HK-2 (cell line): Measurements from ENCODE around the gene TAP2.
"Not testable (repeated sequence)": the region's sequence is repeated elsewhere in the genome, so short reads cannot be mapped to it uniquely, and the experiment has no call there.

ENCODE experiments used
- DNase-seq: peaks from one replicate; pipeline ENCODE4 v3.0.0-alpha.2; 2018; ENCODE audit not compliant: unreplicated experiment

The TAP2 gene

GRCh38 chr6:32835167-32835893, 3.2 kb downstream of the TAP2 start:
- no peak for DNase-seq

DNA sequence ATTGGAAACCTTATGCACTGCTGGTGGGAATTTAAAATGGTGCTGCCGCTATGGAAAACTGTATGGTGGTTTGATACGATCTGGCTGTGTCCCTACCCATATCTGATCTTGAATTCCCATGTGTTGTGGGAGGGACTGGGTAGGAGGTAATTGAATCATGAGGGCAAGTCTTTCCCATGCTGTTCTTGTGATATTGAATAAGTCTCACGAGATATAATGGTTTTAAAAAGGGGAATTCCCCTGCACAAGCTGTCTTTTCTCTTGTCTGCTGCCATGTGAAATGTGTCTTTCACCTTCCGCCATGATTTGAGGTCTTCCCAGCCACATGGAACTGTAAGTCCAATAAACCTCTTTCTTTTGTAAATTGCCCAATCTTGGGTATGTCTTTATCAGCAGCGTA, 4.9 kb downstream of the TAP2 start:
- no peak for DNase-seq

GRCh38 chr6:32832535-32832934, 6.0 kb downstream of the TAP2 start:
- DNase-seq: no peak

DNA sequence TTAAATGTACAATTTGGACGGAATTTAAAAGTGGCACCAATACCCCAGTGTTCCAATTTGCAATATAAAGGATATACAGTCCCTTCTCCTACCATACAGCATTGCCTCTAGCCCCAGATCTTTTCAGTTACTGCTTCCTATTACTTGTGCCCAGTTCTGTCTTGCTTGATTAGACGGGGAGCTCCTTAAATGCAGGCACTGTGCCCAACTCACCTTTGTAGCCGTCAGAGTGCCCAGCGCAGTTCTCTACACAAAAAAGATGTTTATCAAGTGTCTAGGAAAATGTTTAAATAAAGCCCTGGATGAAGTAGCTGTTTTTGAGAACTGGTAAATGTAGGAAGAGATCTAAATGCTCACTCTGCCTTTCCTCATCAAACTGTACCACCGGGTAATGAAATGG, 7.6 kb downstream of the TAP2 start:
- no peak for DNase-seq

DNA sequence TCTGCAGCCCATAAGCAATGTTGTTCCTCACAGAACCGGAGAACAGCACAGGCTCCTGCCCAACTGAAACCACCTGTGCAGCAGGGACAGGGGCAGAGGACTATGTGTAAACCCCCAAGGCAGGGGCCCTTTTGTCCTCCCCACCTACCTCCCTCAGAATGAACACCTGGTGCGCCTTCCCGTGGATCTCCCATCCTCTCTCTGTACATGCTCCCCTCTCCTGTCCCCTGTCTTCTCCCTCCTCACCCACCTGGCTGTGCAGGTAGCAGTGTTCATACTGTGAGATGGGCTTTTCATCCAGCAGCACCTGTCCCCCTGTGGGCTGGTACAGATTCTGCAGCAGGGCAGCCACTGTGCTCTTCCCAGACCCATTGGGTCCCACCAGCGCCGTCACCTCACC, 8.5 kb downstream of the TAP2 start:
- no peak for DNase-seq

DNA sequence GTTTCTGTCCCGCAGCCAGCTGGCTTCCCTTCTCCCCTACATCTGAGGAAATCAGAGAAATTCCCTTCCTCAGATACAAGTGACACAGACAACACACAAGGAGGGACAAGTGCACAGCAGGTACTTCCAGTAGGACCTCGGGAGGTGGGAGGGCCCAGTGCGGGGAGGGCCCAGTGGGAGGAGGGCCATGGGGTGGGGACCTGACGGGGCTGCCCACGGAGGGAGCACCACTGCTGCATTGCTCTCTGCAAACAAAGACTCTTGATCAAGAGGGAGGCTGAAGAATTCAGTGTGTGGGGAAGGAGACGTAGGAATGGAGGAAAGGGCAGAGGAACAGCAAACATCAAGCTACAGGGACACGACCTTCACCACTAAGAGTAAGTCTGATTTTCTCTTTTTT, 9.0 kb downstream of the TAP2 start:
- DNase-seq: no peak

DNA sequence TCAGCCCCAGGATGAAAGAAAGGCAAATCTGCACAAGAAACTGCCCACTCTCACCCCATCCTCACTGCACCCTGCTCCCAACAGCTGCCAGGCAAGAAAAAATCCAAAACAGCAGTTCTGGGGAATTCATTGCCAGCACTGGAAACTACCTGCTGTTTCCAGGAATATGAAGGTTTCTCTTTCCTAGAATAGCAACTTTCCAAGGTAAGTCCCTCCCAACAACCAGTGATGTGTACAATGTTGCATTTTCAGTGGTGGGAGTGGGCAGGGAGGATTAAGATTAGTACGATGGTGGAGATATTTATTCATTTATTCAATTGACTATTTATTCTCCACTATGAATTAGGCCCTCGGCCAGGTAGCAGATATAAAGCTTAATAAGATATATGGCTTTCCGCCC, 11.5 kb downstream of the TAP2 start:
- no peak for DNase-seq

GRCh38 chr6:32825966-32826365, 12.6 kb downstream of the TAP2 start:
- DNase-seq: no peak

DNA sequence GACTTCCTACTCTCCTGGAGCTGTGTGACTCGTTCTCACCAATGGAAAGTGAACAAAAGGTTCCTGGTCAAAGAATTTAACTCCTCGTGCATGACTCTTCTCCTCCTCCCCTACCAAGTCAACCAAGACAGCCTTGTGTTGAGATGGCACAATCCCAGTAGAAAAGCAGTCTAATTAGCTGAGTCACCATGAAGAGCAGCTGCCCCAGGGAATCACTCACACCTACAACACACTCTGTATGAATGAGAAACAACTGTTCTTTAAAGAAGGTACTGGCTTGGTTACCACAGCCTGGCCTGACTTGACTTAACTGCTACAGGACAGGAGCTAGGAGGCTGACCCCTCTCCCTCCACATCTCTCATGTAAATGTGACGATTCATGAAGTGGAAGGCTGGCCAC, 18.8 kb downstream of the TAP2 start:
- peak; percentile 44 for DNase-seq

GRCh38 chr6:32818867-32819266, 19.7 kb downstream of the TAP2 start:
- no peak for DNase-seq

DNA sequence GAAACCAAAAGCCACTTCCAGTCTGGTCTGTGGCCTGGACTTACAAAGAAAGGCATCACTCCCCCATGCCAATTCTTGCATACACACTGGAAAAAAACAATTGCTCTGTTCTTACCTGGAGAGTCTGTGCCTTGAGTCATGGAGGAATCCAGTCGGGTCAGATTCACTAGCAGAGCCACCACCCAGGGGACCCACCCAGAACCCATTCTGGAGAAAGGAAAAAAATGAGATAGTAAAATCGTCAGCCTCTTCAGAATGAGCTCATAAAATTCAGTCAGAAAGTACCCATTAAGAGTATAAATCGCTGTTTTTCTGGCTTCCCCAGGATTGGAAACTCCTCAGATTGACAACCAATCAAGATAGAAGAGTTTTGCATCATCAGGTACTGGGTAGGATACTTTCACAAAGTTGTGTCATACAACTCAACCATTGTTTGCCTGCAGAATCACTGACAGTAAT, 21.8 kb downstream of the TAP2 start, which contains the start of gene HLA-DOB:
Gene HLA-DOB, minus strand, starts transcription at position 257 of the 459 bp plus-strand sequence. Its CDS starts 51 bp downstream, at position 206.
- DNase-seq: no peak

DNA sequence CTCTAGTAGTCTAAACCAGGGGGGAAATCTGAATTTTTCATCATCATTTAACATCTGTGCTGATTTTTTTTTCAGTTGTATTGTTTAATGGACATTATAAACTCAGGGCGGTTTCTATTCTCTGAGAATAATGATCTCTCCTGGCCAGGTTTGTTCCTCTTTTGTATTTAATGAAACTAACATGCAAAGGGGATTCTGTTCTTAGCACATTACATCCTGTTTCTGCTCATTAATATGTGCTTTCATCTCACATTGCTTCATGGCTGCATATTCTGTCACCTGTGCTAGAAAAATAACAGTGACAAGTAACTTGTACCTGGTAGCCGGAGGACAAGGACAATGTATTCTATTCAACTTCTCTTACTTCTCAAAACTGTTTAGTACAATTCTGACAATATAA, 22.5 kb downstream of the TAP2 start:
- no peak for DNase-seq

GRCh38 chr6:32815115-32815514, 23.4 kb downstream of the TAP2 start:
- DNase-seq: no peak

GRCh38 chr6:32814145-32814544, 24.4 kb downstream of the TAP2 start:
- DNase-seq: no peak

GRCh38 chr6:32809171-32809570, 29.4 kb downstream of the TAP2 start:
- no peak for DNase-seq

GRCh38 chr6:32807020-32807580, 31.4 kb downstream of the TAP2 start:
- DNase-seq: no peak

GRCh38 chr6:32805404-32805803, 33.1 kb downstream of the TAP2 start:
- DNase-seq: not testable (repeated sequence)

DNA sequence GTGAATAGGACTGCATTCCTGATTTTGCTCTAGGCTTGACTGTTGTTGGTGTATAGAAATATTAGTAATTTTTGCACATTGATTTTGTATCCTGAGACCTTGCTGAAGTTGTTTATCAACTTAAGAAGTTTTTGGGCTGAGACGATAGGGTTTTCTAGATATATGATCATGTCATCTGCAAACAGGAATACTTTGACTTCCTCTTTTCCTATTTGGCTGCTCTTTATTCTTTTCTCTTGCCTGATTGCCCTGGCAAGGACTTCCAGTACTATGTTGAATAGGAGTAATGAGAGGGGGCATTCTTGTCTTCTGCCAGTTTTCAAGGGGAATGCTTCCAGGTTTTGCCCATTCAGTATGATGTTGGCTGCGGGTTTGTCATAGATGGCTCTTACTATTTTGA, 35.1 kb downstream of the TAP2 start:
- no peak for DNase-seq

- no peak for DNase-seq
Observed at GRCh38 chr6:32799740-32800139, 38.8 kb downstream of the TAP2 start.

- DNase-seq: no peak
Observed at GRCh38 chr6:32799168-32799567, 39.4 kb downstream of the TAP2 start.

- peak; percentile 78 for DNase-seq
Observed at GRCh38 chr6:32796848-32797776, 41.4 kb downstream of the TAP2 start.

- DNase-seq: no peak
Observed at GRCh38 chr6:32794510-32794909, 44.0 kb downstream of the TAP2 start.
